Measurements from ENCODE around the gene CAMK1D. TPM values are rescaled to one million over a fixed set of nuclear protein-coding genes. Genes with fewer than 3 reads are reported as not detected.
A peak's percentile ranks its signal among the peaks of the same experiment; 100 is the strongest.

CAMK1D gene
- total RNA-seq, 1 experiment from 2014 or later, result 6.3 TPM

DNA sequence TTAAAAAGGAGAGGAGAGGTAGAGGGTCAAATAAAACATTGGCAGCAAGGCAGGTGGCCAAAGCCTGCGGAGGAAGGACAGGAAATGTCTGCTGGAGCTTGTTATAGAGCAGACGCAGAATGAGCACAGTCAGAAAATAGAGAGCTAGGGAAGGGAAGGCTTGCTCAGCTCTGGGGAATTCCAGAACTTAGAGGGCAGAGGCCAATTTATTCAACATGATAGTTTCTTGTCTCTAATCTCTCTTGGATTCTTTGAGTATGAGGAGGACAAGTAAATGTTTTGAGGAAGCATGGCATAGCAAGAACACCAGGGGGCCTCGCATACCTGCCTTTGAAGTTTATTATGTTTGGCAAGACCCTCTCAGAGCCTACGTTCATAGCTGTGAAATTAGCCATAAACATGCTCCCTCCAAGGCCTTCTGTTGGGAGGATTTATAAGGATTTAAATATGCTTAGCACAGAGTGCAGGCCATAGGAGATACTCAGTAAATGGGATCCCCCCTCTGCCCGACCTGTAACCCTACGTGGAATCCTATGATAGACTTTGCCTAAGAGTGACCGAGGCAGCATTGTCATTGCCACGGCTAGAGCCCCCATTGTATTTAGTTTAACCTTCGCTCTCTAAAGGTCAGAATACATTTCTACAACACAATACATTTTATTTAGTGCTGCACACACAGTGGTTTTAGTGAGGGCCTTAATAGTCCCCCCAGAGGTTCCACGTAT, 358.3 kb downstream of the CAMK1D start:
- H3K23ac ChIP-seq (ENCODE audit: insufficient read length, low read depth, low read length), result no peak overlapping the region
- H3K9me3 Mint-ChIP-seq, result no peaks in the 10 kb centered on the region
- no peak overlapping the region for H3K27ac ChIP-seq (ENCODE audit: insufficient read length, low read depth, low read length)
- TF ChIP-seq, protein P1, sequence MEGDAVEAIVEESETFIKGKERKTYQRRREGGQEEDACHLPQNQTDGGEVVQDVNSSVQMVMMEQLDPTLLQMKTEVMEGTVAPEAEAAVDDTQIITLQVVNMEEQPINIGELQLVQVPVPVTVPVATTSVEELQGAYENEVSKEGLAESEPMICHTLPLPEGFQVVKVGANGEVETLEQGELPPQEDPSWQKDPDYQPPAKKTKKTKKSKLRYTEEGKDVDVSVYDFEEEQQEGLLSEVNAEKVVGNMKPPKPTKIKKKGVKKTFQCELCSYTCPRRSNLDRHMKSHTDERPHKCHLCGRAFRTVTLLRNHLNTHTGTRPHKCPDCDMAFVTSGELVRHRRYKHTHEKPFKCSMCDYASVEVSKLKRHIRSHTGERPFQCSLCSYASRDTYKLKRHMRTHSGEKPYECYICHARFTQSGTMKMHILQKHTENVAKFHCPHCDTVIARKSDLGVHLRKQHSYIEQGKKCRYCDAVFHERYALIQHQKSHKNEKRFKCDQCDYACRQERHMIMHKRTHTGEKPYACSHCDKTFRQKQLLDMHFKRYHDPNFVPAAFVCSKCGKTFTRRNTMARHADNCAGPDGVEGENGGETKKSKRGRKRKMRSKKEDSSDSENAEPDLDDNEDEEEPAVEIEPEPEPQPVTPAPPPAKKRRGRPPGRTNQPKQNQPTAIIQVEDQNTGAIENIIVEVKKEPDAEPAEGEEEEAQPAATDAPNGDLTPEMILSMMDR (conservative IDR thresholded peaks at IDR 0.05), result peak; percentile 47
- H3K18ac ChIP-seq (ENCODE audit: insufficient read length, low read depth, low read length), result no peak overlapping the region
- H2AFZ ChIP-seq (ENCODE audit: low read length), result no peak overlapping the region
- no peak overlapping the region for H3K56ac ChIP-seq (ENCODE audit: insufficient read length, low read depth, low read length)
- no peak overlapping the region; a peak in 1 of 7 replicates for H3K27ac Mint-ChIP-seq
- no peak overlapping the region for H3T11ph ChIP-seq (ENCODE audit: low read length)
- DNase-seq, result peak; percentile 42
- H3K27me3 Mint-ChIP-seq (ENCODE audit: low read depth), result peaks cover 3% of the 10 kb centered on the region; the same call in 1 of the 2 replicates
- no peak overlapping the region for H3K4me2 ChIP-seq (ENCODE audit: insufficient read depth, insufficient read length, low read length)
- H2BK15ac ChIP-seq (ENCODE audit: low read depth, low read length), result no peak overlapping the region
- no peaks in the 10 kb centered on the region for H3K9me3 ChIP-seq (ENCODE audit: control insufficient read depth, low read depth, low read length)
- no peak overlapping the region for H3K4ac ChIP-seq (ENCODE audit: low read depth, low read length)
- H4K91ac ChIP-seq (ENCODE audit: insufficient read length, low read depth, low read length), result no peak overlapping the region
- H3K14ac ChIP-seq (ENCODE audit: insufficient read depth, low read length), result no peak overlapping the region
- H4K20me1 ChIP-seq (ENCODE audit: control insufficient read depth, insufficient read depth, insufficient read length), result no peaks in the 10 kb centered on the region
- WGBS (ENCODE audit: extremely low coverage, insufficient read length, low lambda C conversion rate), result no CpG with 5 or more reads among the region's 10 CpGs
- no peak overlapping the region for H4K8ac ChIP-seq (replicated peaks; ENCODE audit: insufficient read length, low read depth, low read length)
- no peak overlapping the region for H2AK5ac ChIP-seq (ENCODE audit: insufficient read length, low read length)
- H3K36me3 Mint-ChIP-seq (ENCODE audit: insufficient read depth in 1 of 3, low read depth in 3 of 3), result no peaks in the 10 kb centered on the region
- H3K27me3 ChIP-seq (ENCODE audit: insufficient read depth, low read length), result no peaks in the 10 kb centered on the region; the same call in 1 of the 2 replicates
- no peak overlapping the region for H2BK20ac ChIP-seq (ENCODE audit: low read depth, low read length, poor library complexity, severe bottlenecking)
- H3K79me1 ChIP-seq (ENCODE audit: insufficient read depth, low read depth, low read length, poor library complexity, severe bottlenecking), result no peaks in the 10 kb centered on the region
- H4K5ac ChIP-seq (ENCODE audit: insufficient read length, low read depth, low read length), result no peak overlapping the region
- H2BK5ac ChIP-seq (ENCODE audit: insufficient read length, low read length), result no peak overlapping the region
- H3K23me2 ChIP-seq (ENCODE audit: insufficient read length, low read depth, low read length, poor library complexity, severe bottlenecking), result no peaks in the 10 kb centered on the region
- H2BK120ac ChIP-seq (ENCODE audit: low read depth, low read length, poor library complexity, severe bottlenecking), result no peak overlapping the region
- no peaks in the 10 kb centered on the region for H3K4me1 ChIP-seq (ENCODE audit: insufficient read depth, low read length)
- no peaks in the 10 kb centered on the region for H3K79me2 ChIP-seq (ENCODE audit: insufficient read depth, low read length)
- no peak overlapping the region for H3K9ac ChIP-seq (ENCODE audit: extremely low read depth, insufficient read length, low read length)
- H2BK12ac ChIP-seq (ENCODE audit: insufficient read length, low read depth, low read length), result no peak overlapping the region
- H3K4me3 Mint-ChIP-seq, result no peak overlapping the region; a peak in 1 of 5 replicates
- H3K4me1 Mint-ChIP-seq, result peaks cover 33 to 47% of the 10 kb centered on the region in 2 experiments

Measured in H9 (cell line).